Neural progenitor cell (in vitro differentiated cells): ENCODE measurements around the gene HS3ST4. TPM values are rescaled to one million over a fixed set of nuclear protein-coding genes. Genes with fewer than 3 reads are reported as not detected.

Experiments used
- DNase-seq: peaks from one replicate; pipeline ENCODE4 v3.0.0-alpha.2; 2016; ENCODE audit warnings: low spot score
- H2AFZ ChIP-seq: fragments of 200-600 bp; sonication (generic); replicated peaks from 2 replicates; pipeline ENCODE4 v1.6.1; 2016; ENCODE audit warnings: antibody characterized with exemption
- H3F3A ChIP-seq: fragments of 200-600 bp; sonication (generic); 2 replicates; pipeline ENCODE4 v1.6.1; 2016; ENCODE audit warnings: antibody characterized with exemption, low read depth
- H3K27ac ChIP-seq: fragments of 200-600 bp; sonication (generic); 2 replicates; pipeline ENCODE4 v1.5.1; 2016; ENCODE audit warnings: mild to moderate bottlenecking
- H3K27me3 ChIP-seq: fragments of 200-600 bp; sonication (generic); 2 replicates; pipeline ENCODE4 v1.6.1; 2016; ENCODE audit warnings: mild to moderate bottlenecking, moderate library complexity
- H3K36me3 ChIP-seq: fragments of 200-600 bp; sonication (generic); 2 replicates; pipeline ENCODE4 v1.5.1; 2016
- H3K4me1 ChIP-seq: fragments of 200-600 bp; sonication (generic); 2 replicates; pipeline ENCODE4 v1.6.1; 2016; ENCODE audit warnings: mixed run types
- H3K4me2 ChIP-seq: fragments of 200-600 bp; sonication (generic); 2 replicates; pipeline ENCODE4 v1.6.1; 2016
- H3K4me3 ChIP-seq: fragments of 200-600 bp; sonication (generic); 2 replicates; pipeline ENCODE4 v1.5.1; 2016
- H3K79me2 ChIP-seq: fragments of 200-600 bp; sonication (generic); 2 replicates; pipeline ENCODE4 v1.6.1; 2016; ENCODE audit warnings: low read depth
- H3K9ac ChIP-seq: fragments of 200-600 bp; sonication (generic); 2 replicates; pipeline ENCODE4 v1.6.1; 2016
- H3K9me3 ChIP-seq: fragments of 200-600 bp; sonication (generic); 2 replicates; pipeline ENCODE4 v1.5.1; 2016; ENCODE audit warnings: low read depth
- H4K20me1 ChIP-seq: fragments of 200-600 bp; sonication (generic); 2 replicates; pipeline ENCODE4 v1.6.1; 2016; ENCODE audit warnings: low read depth
- H3K27ac Mint-ChIP-seq: 3 replicates; pipeline ENCODE4 v1.8.0; 2021; ENCODE audit warnings: mixed read lengths
- H3K27me3 Mint-ChIP-seq: 2 replicates; pipeline ENCODE4 v1.8.0; 2022; ENCODE audit warnings: low read depth, mild to moderate bottlenecking, inconsistent platforms, moderate library complexity, mixed read lengths; ENCODE audit not compliant: insufficient read depth
- H3K36me3 Mint-ChIP-seq: 3 replicates; pipeline ENCODE4 v1.8.0; 2021; ENCODE audit warnings: mixed read lengths
- H3K4me1 Mint-ChIP-seq: 3 replicates; pipeline ENCODE4 v1.8.0; 2021; ENCODE audit warnings: mixed read lengths
- H3K4me3 Mint-ChIP-seq: 3 replicates; pipeline ENCODE4 v1.8.0; 2021; ENCODE audit warnings: mild to moderate bottlenecking, moderate library complexity, mixed read lengths
- H3K9me3 Mint-ChIP-seq: 3 replicates; pipeline ENCODE4 v1.8.0; 2020; ENCODE audit warnings: mixed read lengths
- EZH2 ChIP-seq: fragments of 200-600 bp; sonication (generic); IDR thresholded peaks from 2 replicates; pipeline ENCODE4 v1.6.1; 2017; ENCODE audit warnings: antibody characterized with exemption, mild to moderate bottlenecking, moderate library complexity
- EZH2phosphoT487 ChIP-seq: fragments of 200-600 bp; sonication (generic); IDR thresholded peaks from 2 replicates; pipeline ENCODE4 v1.6.1; 2017; ENCODE audit warnings: antibody characterized with exemption
- total RNA-seq: library from RNA; depleted of rRNA; stranded (reverse); fragments of >200 nt; gene quantifications from 2 replicates; pipeline ENCODE4 v1.2.3, GENCODE V29; 2015; ENCODE audit warnings: low replicate concordance
- TF ChIP-seq, protein P1 (sequence below): fragments of 200-600 bp; sonication (generic); IDR thresholded peaks from 2 replicates; pipeline ENCODE4 v1.5.1; 2017; ENCODE audit warnings: antibody characterized with exemption, mild to moderate bottlenecking

HS3ST4 gene
- total RNA-seq, 1 donor from 2014 or later = 2.5 TPM

DNA sequence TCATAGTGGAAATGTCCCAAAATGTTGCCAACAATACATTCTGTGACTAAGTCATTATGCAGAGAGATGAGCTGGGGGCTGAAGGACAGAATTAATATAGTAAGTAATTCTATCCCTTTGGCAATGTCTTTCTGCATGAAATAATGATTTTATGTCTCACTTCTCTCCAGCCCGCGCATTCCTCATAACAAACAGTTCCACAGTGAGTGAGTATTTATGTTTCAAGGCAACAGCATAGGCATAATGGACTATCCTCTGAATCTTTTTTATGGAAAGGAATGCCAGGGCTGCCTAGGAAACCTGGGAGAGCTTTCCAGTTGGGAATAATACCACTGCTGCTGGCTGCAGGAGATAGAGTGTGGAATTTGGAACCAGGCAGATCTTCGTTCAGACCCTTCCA is 477.7 kb downstream of the HS3ST4 start:
- H3K27ac Mint-ChIP-seq = no peak overlapping the region
- Histone ChIP-seq H3K79me2 (no peaks in the 10 kb centered on the region), H2AFZ (no peak overlapping the region)

DNA sequence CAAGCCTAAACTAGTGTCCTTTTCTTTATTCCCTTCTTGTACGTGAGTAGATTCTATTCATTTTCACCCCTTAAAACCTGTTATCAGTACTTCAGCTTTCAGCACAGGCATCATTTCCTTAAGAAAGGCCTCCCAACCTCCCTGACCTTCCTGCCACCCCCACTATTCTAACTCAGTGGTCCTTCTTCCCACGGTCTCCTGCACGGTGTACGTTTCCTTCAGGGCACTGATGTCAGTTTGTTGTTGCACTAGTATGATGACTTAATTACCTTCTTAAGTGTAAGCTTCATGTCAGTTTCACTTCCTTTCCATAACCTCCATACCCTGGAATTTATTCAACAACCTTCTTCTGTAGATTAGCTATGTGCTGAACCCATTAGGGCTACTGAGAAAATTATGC is 484.2 kb downstream of the HS3ST4 start:
- Mint-ChIP-seq H3K27ac (no peak overlapping the region), H3K4me1 (peaks cover 16% of the 10 kb centered on the region), H3K9me3 (peaks cover 19% of the 10 kb centered on the region), H3K36me3 (no peaks in the 10 kb centered on the region), H3K27me3 (no peaks in the 10 kb centered on the region), H3K4me3 (no peak overlapping the region)
- Histone ChIP-seq H2AFZ (no peak overlapping the region), H3K4me3 (no peak overlapping the region), H3K27me3 (no peaks in the 10 kb centered on the region), H3K36me3 (no peaks in the 10 kb centered on the region), H3K27ac (no peak overlapping the region), H3K9ac (no peak overlapping the region), H3K79me2 (no peaks in the 10 kb centered on the region), H4K20me1 (no peaks in the 10 kb centered on the region), H3K4me2 (no peak overlapping the region), H3K9me3 (no peaks in the 10 kb centered on the region), H3F3A (no peaks in the 10 kb centered on the region), H3K4me1 (peaks cover 6% of the 10 kb centered on the region)
- TF ChIP-seq, protein P1, sequence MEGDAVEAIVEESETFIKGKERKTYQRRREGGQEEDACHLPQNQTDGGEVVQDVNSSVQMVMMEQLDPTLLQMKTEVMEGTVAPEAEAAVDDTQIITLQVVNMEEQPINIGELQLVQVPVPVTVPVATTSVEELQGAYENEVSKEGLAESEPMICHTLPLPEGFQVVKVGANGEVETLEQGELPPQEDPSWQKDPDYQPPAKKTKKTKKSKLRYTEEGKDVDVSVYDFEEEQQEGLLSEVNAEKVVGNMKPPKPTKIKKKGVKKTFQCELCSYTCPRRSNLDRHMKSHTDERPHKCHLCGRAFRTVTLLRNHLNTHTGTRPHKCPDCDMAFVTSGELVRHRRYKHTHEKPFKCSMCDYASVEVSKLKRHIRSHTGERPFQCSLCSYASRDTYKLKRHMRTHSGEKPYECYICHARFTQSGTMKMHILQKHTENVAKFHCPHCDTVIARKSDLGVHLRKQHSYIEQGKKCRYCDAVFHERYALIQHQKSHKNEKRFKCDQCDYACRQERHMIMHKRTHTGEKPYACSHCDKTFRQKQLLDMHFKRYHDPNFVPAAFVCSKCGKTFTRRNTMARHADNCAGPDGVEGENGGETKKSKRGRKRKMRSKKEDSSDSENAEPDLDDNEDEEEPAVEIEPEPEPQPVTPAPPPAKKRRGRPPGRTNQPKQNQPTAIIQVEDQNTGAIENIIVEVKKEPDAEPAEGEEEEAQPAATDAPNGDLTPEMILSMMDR = no peak
- TF ChIP-seq EZH2phosphoT487 = no peak
- TF ChIP-seq EZH2 = no peak
- DNase-seq = no peak

More for the DNA sequence above, 477.7 kb downstream of the HS3ST4 start:
- Histone ChIP-seq H3K36me3 (no peaks in the 10 kb centered on the region), H3K4me3 (no peak overlapping the region), H3K27ac (no peak overlapping the region), H3F3A (no peaks in the 10 kb centered on the region), H3K9ac (no peak overlapping the region), H3K9me3 (no peaks in the 10 kb centered on the region), H4K20me1 (no peaks in the 10 kb centered on the region), H3K4me1 (no peaks in the 10 kb centered on the region), H3K4me2 (no peak overlapping the region), H3K27me3 (no peaks in the 10 kb centered on the region)
- TF ChIP-seq EZH2 (no peak), EZH2phosphoT487 (no peak)
- TF ChIP-seq, protein P1 = no peak
- H3K9me3 Mint-ChIP-seq = peaks cover 11% of the 10 kb centered on the region
- no peak overlapping the region for H3K4me3 Mint-ChIP-seq
- H3K36me3 Mint-ChIP-seq = no peaks in the 10 kb centered on the region
- H3K4me1 Mint-ChIP-seq = no peaks in the 10 kb centered on the region
- peaks cover 7% of the 10 kb centered on the region for H3K27me3 Mint-ChIP-seq
- no peak for DNase-seq

DNA sequence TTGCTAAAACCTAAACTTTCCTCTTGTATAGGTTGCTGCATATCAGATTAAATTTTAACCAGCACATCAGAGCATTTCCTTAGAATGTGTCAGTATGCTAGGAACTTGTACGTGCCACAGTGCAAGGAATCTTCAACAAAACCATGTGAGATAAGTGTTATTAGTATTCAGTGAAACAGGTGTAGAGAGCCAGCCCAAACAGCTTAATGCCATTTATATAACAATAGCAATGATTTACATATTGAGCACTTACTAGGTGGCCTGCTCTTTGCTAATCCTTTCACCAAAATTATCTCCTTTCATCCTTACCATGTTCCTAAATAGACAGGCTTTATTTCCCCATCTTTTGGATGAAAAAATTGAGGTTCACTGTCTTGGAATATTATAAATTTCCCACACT is 485.7 kb downstream of the HS3ST4 start:
- TF ChIP-seq EZH2phosphoT487 (no peak), EZH2 (no peak)
- TF ChIP-seq, protein P1 = no peak
- Histone ChIP-seq H4K20me1 (no peaks in the 10 kb centered on the region), H3K4me2 (no peak overlapping the region), H3K4me3 (no peak overlapping the region), H3K79me2 (no peaks in the 10 kb centered on the region), H3K4me1 (peaks cover 6% of the 10 kb centered on the region), H3K36me3 (no peaks in the 10 kb centered on the region), H3K27me3 (no peaks in the 10 kb centered on the region), H2AFZ (no peak overlapping the region), H3K9me3 (no peaks in the 10 kb centered on the region), H3K9ac (no peak overlapping the region), H3F3A (no peaks in the 10 kb centered on the region), H3K27ac (no peak overlapping the region)
- Mint-ChIP-seq H3K27ac (no peak overlapping the region), H3K4me3 (no peak overlapping the region), H3K4me1 (peaks cover 16% of the 10 kb centered on the region), H3K9me3 (peaks cover 23% of the 10 kb centered on the region), H3K27me3 (no peaks in the 10 kb centered on the region), H3K36me3 (no peaks in the 10 kb centered on the region)
- no peak for DNase-seq
